Measurements from ENCODE around the gene SLC14A1.

- TF ChIP-seq CTCF (IDR thresholded peaks at IDR 0.05): no peak
- TF ChIP-seq POLR2A (IDR thresholded peaks at IDR 0.05): no peak
Measured at GRCh38 chr18:45765796-45766195, 41.8 kb downstream of the SLC14A1 start.
